Spleen (tissue), 11 donors: ENCODE measurements around the gene SMIM5. TPM values are rescaled to one million over a fixed set of nuclear protein-coding genes. Genes with fewer than 3 reads are reported as not detected.

Source experiments
- DNase-seq: peaks from one replicate; pipeline ENCODE4 v3.0.0-alpha.2; 2020
- H3K27ac ChIP-seq, 8 donors: fragments of 200-600 bp; sonication (generic) in 7 of 8; 1 replicate in 4 of 8; 2 replicates in 4 of 8; pipeline versions ENCODE4 v1.5.0 to v1.8.0; 2016 to 2021; ENCODE audit warnings: inconsistent platforms in 4 of 8, mild to moderate bottlenecking in 4 of 8, moderate library complexity in 1 of 8
- H3K27me3 ChIP-seq, 7 donors: fragments of 200-600 bp; sonication (generic) in 6 of 7; replicated peaks in 1 of 7; 1 replicate in 4 of 7; 2 replicates in 3 of 7; pipeline versions ENCODE4 v1.5.0 to v1.8.0; 2016 to 2021; ENCODE audit warnings: inconsistent platforms in 3 of 7, mild to moderate bottlenecking in 1 of 7
- H3K36me3 ChIP-seq, 6 donors: fragments of 200-600 bp; sonication (generic) in 5 of 6; 1 replicate in 4 of 6; 2 replicates in 2 of 6; pipeline versions ENCODE4 v1.5.0 to v1.8.0; 2016 to 2021; ENCODE audit warnings: inconsistent platforms in 2 of 6
- H3K4me1 ChIP-seq, 6 donors: fragments of 200-600 bp; sonication (generic) in 5 of 6; 1 replicate in 3 of 6; 2 replicates in 3 of 6; pipeline versions ENCODE4 v1.5.0 to v1.8.0; 2016 to 2021; ENCODE audit warnings: inconsistent platforms in 3 of 6
- H3K4me3 ChIP-seq, 8 donors: fragments of 200-600 bp; sonication (generic) in 7 of 8; 1 replicate in 4 of 8; 2 replicates in 4 of 8; pipeline versions ENCODE4 v1.5.0 to v1.8.0; 2016 to 2021; ENCODE audit warnings: inconsistent platforms in 4 of 8, mild to moderate bottlenecking in 4 of 8, moderate library complexity in 2 of 8
- H3K9me3 ChIP-seq, 8 donors: fragments of 200-600 bp; sonication (generic) in 7 of 8; 1 replicate in 4 of 8; 2 replicates in 4 of 8; pipeline versions ENCODE4 v1.5.0 to v1.8.0; 2016 to 2021; ENCODE audit warnings: inconsistent platforms in 4 of 8
- POLR2A ChIP-seq, 3 donors: fragments of 450-650 bp; IDR thresholded peaks; one replicate each; pipeline ENCODE4 v1.5.1; 2017; ENCODE audit warnings: antibody characterized with exemption in 3 of 3, mild to moderate bottlenecking in 1 of 3
- POLR2AphosphoS5 ChIP-seq, 3 donors: sonication (generic); formaldehyde crosslinking; IDR thresholded peaks; one replicate each; pipeline ENCODE4 v1.5.1; 2017; ENCODE audit warnings: antibody characterized with exemption in 3 of 3
- WGBS, 5 donors: extraction: QIAGEN DNeasy Blood & Tissue Kit in 3 of 5; methylation state at CpG; one replicate each; pipeline versions ENCODE4 v1.1.5 to v1.1.7; 2013 to 2018; 5-methylcytosine and 5-hydroxymethylcytosine counted together
- intact Hi-C: fragments of 100-400 bp; cut with DNase I; formaldehyde crosslinking; loops from one replicate; pipeline ENCODE4 v1.15.0; 2023; ENCODE audit warnings: low total_unique reads
- polyA plus RNA-seq, 3 donors: library from polyadenylated mRNA; stranded (reverse); fragments of 200-250 nt; gene quantifications; one replicate each; pipeline ENCODE4 v1.2.1, GENCODE V29; 2013
- total RNA-seq, 7 donors: library from RNA; depleted of rRNA in 3 of 7; stranded (reverse); fragments of >200 nt in 3 of 7; fragmentation: NEBNext Ultra II Directional in 4 of 7; extraction: Animal tissue kit (Norgen Biotek cat#: 25700) in 4 of 7; gene quantifications; one replicate each; pipeline versions ENCODE4 v1.1.0 to v1.2.1, GENCODE V29; 2016 to 2021
- TF ChIP-seq, protein P1 (sequence below), 11 experiments: fragments of 200-600 bp in 7 of 11; fragments of 450-650 bp in 4 of 11; sonication (generic) in 4 of 11; IDR thresholded peaks in 8 of 11; conservative IDR thresholded peaks in 3 of 11; 1 replicate in 7 of 11; 2 replicates in 4 of 11; pipeline versions ENCODE4 v1.4.0 to v1.8.0; 2016 to 2021; ENCODE audit warnings: antibody characterized with exemption in 11 of 11, inconsistent platforms in 4 of 11, mild to moderate bottlenecking in 1 of 11
- donor health status: healthy with polysubstance abuse.
- donor health status: DM: no; HTN: no; CAD: no; lungs with moderate emphysema.
- donor health status: DM: no; HTN: no; CAD: no.
- donor health status: Bipolar disorder and iron deficiency.
- donor health status: healthy.
- donor health status: DM: no; HTN: no; CAD: no.
- donor health status: DM: yes; HTN: yes; CAD: no.

Gene SMIM5
- total and polyA plus RNA-seq, 10 donors = 2.1 to 5.1 (median 3.7) TPM

DNA sequence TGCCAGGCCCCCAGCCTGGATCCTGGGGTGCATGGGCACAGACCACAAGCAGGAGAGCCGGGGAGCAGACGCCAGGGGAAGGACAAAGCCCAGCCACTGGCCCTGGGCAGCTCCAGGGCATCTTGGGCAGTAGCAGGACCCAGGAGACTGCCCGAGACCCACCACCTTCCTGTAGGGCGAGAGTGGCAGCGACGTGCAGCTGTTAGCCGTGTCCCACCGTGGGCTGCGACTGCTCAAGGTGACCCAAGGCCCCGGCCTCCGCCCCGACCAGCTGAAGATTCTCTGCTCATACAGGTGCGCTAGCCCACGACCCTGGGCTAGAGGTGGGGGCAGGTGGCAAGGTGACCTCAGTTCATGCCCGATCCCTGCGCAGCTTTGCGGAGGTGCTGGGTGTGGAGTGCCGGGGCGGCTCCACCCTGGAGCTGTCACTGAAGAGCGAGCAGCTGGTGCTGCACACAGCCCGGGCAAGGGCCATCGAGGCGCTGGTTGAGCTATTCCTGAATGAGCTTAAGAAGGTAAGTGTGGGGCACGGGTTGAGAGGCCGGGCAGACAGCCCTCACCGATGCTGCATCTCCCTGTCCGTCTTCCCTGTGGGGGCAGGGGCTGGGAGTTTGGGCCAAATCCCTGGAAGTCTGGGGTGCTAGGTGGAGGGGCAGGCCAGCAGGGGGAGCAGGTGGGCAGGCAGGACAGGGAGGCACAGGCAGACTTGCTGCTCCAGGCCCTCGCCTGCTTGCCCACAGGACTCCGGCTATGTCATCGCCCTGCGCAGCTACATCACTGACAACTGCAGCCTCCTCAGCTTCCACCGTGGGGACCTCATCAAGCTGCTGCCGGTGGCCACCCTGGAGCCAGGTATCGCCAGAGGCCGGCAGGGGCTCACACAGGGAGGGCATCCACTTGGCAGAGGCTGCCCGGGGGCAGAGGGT lies 13.5 kb upstream of the SMIM5 start:
- no peaks in the 10 kb centered on the region for H3K27me3 ChIP-seq
- no peaks in the 10 kb centered on the region for H3K4me1 ChIP-seq
- WGBS, 5 donors = 88 to 91% (median 90%) methylated on average over 20 to 36 of the region's 36 CpGs
- DNase-seq = no peak
- no peak overlapping the region for H3K4me3 ChIP-seq
- intact Hi-C loops = no loop called here
- H3K27ac ChIP-seq = no peak overlapping the region
- peaks cover 0 to 100% (median 84%) of the 10 kb centered on the region in 6 donors for H3K36me3 ChIP-seq
- TF ChIP-seq, protein P1, sequence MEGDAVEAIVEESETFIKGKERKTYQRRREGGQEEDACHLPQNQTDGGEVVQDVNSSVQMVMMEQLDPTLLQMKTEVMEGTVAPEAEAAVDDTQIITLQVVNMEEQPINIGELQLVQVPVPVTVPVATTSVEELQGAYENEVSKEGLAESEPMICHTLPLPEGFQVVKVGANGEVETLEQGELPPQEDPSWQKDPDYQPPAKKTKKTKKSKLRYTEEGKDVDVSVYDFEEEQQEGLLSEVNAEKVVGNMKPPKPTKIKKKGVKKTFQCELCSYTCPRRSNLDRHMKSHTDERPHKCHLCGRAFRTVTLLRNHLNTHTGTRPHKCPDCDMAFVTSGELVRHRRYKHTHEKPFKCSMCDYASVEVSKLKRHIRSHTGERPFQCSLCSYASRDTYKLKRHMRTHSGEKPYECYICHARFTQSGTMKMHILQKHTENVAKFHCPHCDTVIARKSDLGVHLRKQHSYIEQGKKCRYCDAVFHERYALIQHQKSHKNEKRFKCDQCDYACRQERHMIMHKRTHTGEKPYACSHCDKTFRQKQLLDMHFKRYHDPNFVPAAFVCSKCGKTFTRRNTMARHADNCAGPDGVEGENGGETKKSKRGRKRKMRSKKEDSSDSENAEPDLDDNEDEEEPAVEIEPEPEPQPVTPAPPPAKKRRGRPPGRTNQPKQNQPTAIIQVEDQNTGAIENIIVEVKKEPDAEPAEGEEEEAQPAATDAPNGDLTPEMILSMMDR (IDR thresholded peaks at IDR 0.05 in 8 of 11, conservative IDR thresholded peaks at IDR 0.05 in 3 of 11) = peak in 3 of 11 experiments; percentile 7 to 42 (median 14)
- TF ChIP-seq POLR2A (IDR thresholded peaks at IDR 0.05) = no peak
- H3K9me3 ChIP-seq = no peaks in the 10 kb centered on the region

DNA sequence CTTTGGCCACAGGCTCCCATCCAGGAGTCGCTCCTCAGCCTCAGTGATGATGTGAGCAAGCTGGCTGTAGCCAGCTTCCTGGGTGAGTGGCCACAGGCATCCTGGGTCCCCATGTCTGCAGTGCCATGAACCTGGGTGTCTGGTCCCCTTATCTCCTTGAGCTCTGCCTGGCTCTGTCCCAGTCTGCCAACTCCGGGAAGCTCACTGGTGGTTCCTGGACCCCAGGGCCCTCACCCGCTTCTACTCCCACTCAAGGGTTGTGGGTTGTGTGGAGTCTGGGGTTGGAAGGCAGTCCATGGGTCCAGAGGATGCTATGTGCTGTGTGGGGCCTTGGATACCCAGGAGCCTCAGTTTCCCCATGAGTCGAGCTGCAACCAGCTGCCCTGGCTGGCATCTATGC lies 11.7 kb upstream of the SMIM5 start:
- DNase-seq = no peak
- TF ChIP-seq, protein P1 (IDR thresholded peaks at IDR 0.05 in 8 of 11, conservative IDR thresholded peaks at IDR 0.05 in 3 of 11) = no peak
- no peak for TF ChIP-seq POLR2AphosphoS5 (IDR thresholded peaks at IDR 0.05)
- TF ChIP-seq POLR2A (IDR thresholded peaks at IDR 0.05) = no peak
- Histone ChIP-seq H3K4me1 (peaks cover 0 to 3% (median 0%) of the 10 kb centered on the region in 6 donors), H3K4me3 (no peak overlapping the region), H3K36me3 (peaks cover 0 to 100% (median 84%) of the 10 kb centered on the region in 6 donors), H3K27ac (no peak overlapping the region), H3K27me3 (no peaks in the 10 kb centered on the region), H3K9me3 (no peaks in the 10 kb centered on the region)
- intact Hi-C loops = no loop called here
- 92 to 93% (median 92%) methylated on average over 2 to 4 of the region's 4 CpGs for WGBS, 5 donors

DNA sequence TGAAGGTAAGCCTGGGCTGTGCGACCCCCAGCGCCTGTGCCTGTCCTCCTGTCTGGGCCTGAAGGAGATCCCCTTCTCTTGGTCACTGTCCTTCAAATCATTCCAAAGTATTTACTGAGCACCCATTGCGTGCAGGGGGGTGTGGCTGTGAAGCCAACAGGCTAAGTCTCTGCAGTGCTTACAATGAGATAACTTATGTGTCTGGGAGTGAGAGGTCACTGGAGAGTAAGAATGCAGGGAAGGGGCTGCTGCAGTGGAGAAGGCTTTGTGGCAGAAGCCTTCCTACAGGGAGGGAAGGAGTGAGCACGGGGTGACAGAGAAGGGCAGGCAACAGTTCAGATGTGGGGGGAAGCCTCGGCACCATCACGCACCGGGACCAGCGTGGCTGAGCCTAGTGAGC lies 11.2 kb upstream of the SMIM5 start:
- no peak for DNase-seq
- 78 to 94% (median 90%) methylated on average over 8 of the region's 8 CpGs for WGBS, 5 donors
- Histone ChIP-seq H3K4me3 (no peak overlapping the region), H3K9me3 (no peaks in the 10 kb centered on the region), H3K27ac (no peak overlapping the region), H3K36me3 (peaks cover 0 to 100% (median 84%) of the 10 kb centered on the region in 6 donors), H3K27me3 (no peaks in the 10 kb centered on the region), H3K4me1 (peaks cover 0 to 5% (median 0%) of the 10 kb centered on the region in 6 donors)
- TF ChIP-seq POLR2A (IDR thresholded peaks at IDR 0.05) = no peak
- TF ChIP-seq, protein P1 (IDR thresholded peaks at IDR 0.05 in 8 of 11, conservative IDR thresholded peaks at IDR 0.05 in 3 of 11) = no peak
- TF ChIP-seq POLR2AphosphoS5 (IDR thresholded peaks at IDR 0.05) = peak in 2 of 3 donors; percentile 23 to 24
- intact Hi-C loops = no loop called here

GRCh38 chr17:75622771-75623273 lies 10.4 kb upstream of the SMIM5 start:
- Histone ChIP-seq H3K4me1 (peaks cover 0 to 5% (median 0%) of the 10 kb centered on the region in 6 donors), H3K27ac (no peak overlapping the region), H3K4me3 (no peak overlapping the region), H3K9me3 (no peaks in the 10 kb centered on the region), H3K36me3 (peaks cover 0 to 100% (median 82%) of the 10 kb centered on the region in 6 donors), H3K27me3 (no peaks in the 10 kb centered on the region)
- intact Hi-C loops = no loop called here
- WGBS, 5 donors = 84 to 93% (median 90%) methylated on average over 15 of the region's 15 CpGs
- DNase-seq = no peak
- no peak for TF ChIP-seq POLR2AphosphoS5 (IDR thresholded peaks at IDR 0.05)
- TF ChIP-seq, protein P1 (IDR thresholded peaks at IDR 0.05 in 8 of 11, conservative IDR thresholded peaks at IDR 0.05 in 3 of 11) = no peak
- TF ChIP-seq POLR2A (IDR thresholded peaks at IDR 0.05) = no peak
